Ascending aorta (tissue), 2 donors: ENCODE measurements around the gene GDPGP1. TPM values are rescaled to one million over a fixed set of nuclear protein-coding genes. Genes with fewer than 3 reads are reported as not detected.

Experiments used
- DNase-seq, 2 donors: peaks; one replicate each; pipeline ENCODE4 v3.0.0-alpha.2; 2019; ENCODE audit warnings: low spot score in 2 of 2
- H3K27ac ChIP-seq, 2 donors: fragments of 200-600 bp; sonication (generic); one replicate each; pipeline ENCODE4 v1.5.1; 2016 to 2017; ENCODE audit warnings: mild to moderate bottlenecking in 1 of 2
- H3K27me3 ChIP-seq: fragments of 200-600 bp; sonication (generic); one replicate; pipeline ENCODE4 v1.5.1; 2017
- H3K36me3 ChIP-seq, 2 donors: fragments of 200-600 bp; sonication (generic); one replicate each; pipeline ENCODE4 v1.5.1; 2016
- H3K4me1 ChIP-seq, 2 donors: fragments of 200-600 bp; sonication (generic); one replicate each; pipeline ENCODE4 v1.5.1; 2016 to 2017; ENCODE audit warnings: mild to moderate bottlenecking in 1 of 2
- H3K4me3 ChIP-seq, 2 donors: fragments of 200-600 bp; sonication (generic); one replicate each; pipeline ENCODE4 v1.5.1; 2016 to 2017; ENCODE audit warnings: mild to moderate bottlenecking in 1 of 2
- H3K9me3 ChIP-seq, 2 donors: fragments of 200-600 bp; sonication (generic); one replicate each; pipeline ENCODE4 v1.5.1; 2016
- intact Hi-C: fragments of 100-400 bp; cut with DNase I; formaldehyde crosslinking; loops from one replicate; pipeline ENCODE4 v1.15.1; 2023
- total RNA-seq: library from RNA; depleted of rRNA; stranded (reverse); fragments of >200 nt; gene quantifications from one replicate; pipeline ENCODE4 v1.1.0, GENCODE V29; 2016
- TF ChIP-seq, protein P1 (sequence below), 3 experiments: fragments of 200-600 bp in 2 of 3; fragments of 450-650 bp in 1 of 3; sonication (generic) in 2 of 3; IDR thresholded peaks; one replicate each; pipeline ENCODE4 v1.5.1; 2016 to 2019; ENCODE audit warnings: antibody characterized with exemption in 3 of 3, mild to moderate bottlenecking in 1 of 3, moderate library complexity in 1 of 3

GDPGP1 gene
- total RNA-seq, 1 donor from 2014 or later: 2.2 TPM

DNA sequence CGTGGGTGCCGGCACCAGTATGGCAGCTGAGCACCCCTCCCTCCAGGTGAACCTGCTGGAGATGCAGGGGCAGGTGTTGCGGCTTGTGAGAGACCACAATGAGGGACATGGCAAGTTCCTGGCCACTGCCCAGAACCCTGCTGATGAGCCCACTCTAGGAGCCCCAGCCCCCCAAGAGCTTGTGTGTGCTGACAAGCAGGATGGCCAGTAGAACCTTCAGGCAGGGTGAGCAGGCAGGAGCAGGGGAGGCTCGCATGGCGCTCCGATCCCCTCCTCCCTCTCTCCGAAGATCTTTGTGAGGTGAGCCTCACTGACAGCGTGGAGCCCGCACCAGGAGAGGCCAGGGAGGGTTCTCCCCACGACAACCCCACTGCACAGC is 61.2 kb downstream of the GDPGP1 start:
- Histone ChIP-seq H3K4me1 (peaks cover 0 to 17% of the 10 kb centered on the region in 2 donors), H3K4me3 (peak overlapping the region in 1 of 2 donors; percentile 4), H3K27me3 (no peaks in the 10 kb centered on the region), H3K36me3 (no peaks in the 10 kb centered on the region), H3K27ac (peak overlapping the region in 1 of 2 donors; percentile 43), H3K9me3 (no peaks in the 10 kb centered on the region)
- intact Hi-C loops: no loop called here
- no peak for DNase-seq
- TF ChIP-seq, protein P1, sequence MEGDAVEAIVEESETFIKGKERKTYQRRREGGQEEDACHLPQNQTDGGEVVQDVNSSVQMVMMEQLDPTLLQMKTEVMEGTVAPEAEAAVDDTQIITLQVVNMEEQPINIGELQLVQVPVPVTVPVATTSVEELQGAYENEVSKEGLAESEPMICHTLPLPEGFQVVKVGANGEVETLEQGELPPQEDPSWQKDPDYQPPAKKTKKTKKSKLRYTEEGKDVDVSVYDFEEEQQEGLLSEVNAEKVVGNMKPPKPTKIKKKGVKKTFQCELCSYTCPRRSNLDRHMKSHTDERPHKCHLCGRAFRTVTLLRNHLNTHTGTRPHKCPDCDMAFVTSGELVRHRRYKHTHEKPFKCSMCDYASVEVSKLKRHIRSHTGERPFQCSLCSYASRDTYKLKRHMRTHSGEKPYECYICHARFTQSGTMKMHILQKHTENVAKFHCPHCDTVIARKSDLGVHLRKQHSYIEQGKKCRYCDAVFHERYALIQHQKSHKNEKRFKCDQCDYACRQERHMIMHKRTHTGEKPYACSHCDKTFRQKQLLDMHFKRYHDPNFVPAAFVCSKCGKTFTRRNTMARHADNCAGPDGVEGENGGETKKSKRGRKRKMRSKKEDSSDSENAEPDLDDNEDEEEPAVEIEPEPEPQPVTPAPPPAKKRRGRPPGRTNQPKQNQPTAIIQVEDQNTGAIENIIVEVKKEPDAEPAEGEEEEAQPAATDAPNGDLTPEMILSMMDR (IDR thresholded peaks at IDR 0.05): no peak

Other genes with a start within 250 kb of the GDPGP1 start
- 3.5 TPM for gene ZNF710, start 232.9 kb upstream of the GDPGP1 start, total RNA-seq
- 49.7 TPM for gene IDH2, start 131.7 kb upstream of the GDPGP1 start, total RNA-seq
- 51.2 TPM for gene SEMA4B, start 32.9 kb upstream of the GDPGP1 start, total RNA-seq
- gene CIB1, start 268 bp upstream of the GDPGP1 start, total RNA-seq: 50.9 TPM
- not detected for gene TTLL13, start 15.3 kb downstream of the GDPGP1 start, total RNA-seq
- gene NGRN, start 31.5 kb downstream of the GDPGP1 start, total RNA-seq: 58.0 TPM
- gene ZNF774, start 118.1 kb downstream of the GDPGP1 start, total RNA-seq: 0.21 TPM
- gene IQGAP1, start 154.0 kb downstream of the GDPGP1 start, total RNA-seq: 99.1 TPM